CD4-positive, alpha-beta T cell (primary cell): ENCODE measurements around the gene LYPD4. TPM values are rescaled to one million over a fixed set of nuclear protein-coding genes. Genes with fewer than 3 reads are reported as not detected.

ENCODE experiments used
- ATAC-seq: fragments of 200-7000 bp; cut with Tn5 transposase; one replicate; pipeline ENCODE4 v1.10.0; 2022; ENCODE audit warnings: mild to moderate bottlenecking; ENCODE audit not compliant: poor library complexity
- CTCF ChIA-PET: fragments of 350-600 bp; sonication (Branson Sonifier 250); formaldehyde crosslinking; loops from one replicate; lab custom pipeline; 2021; ENCODE audit warnings: antibody characterized with exemption, inconsistent platforms; lab: Charles Lee
- POLR2A ChIA-PET: fragments of 350-600 bp; sonication (Branson Sonifier 250); formaldehyde crosslinking; loops from one replicate; lab custom pipeline; 2021; ENCODE audit warnings: antibody characterized with exemption, inconsistent platforms; lab: Charles Lee
- DNase-seq, 14 experiments: peaks; one replicate each; pipeline ENCODE4 v3.0.0-alpha.2; 2013 to 2020; ENCODE audit warnings: mixed read lengths in 2 of 14
- H3K27ac ChIP-seq, 2 donors: one replicate each; pipeline versions ENCODE4 v1.5.1 to v1.7.0; 2013; ENCODE audit warnings: low read length in 2 of 2, low read depth in 1 of 2, mild to moderate bottlenecking in 1 of 2
- H3K27me3 ChIP-seq, 2 experiments: 1 replicate in 1 of 2; 2 replicates in 1 of 2; pipeline versions ENCODE4 v1.6.1 to v1.7.0; 2013; ENCODE audit warnings: low read length in 2 of 2, control low read depth in 1 of 2, mild to moderate bottlenecking in 1 of 2, moderate library complexity in 1 of 2; ENCODE audit not compliant: insufficient read depth in 2 of 2, control insufficient read depth in 1 of 2
- H3K36me3 ChIP-seq: one replicate; pipeline ENCODE4 v1.6.1; 2013; ENCODE audit warnings: low read length, control low read depth; ENCODE audit not compliant: insufficient read depth
- H3K4me1 ChIP-seq: one replicate; pipeline ENCODE4 v1.6.1; 2013; ENCODE audit warnings: low read length, control low read depth; ENCODE audit not compliant: insufficient read depth
- H3K4me3 ChIP-seq: one replicate; pipeline ENCODE4 v1.5.1; 2013; ENCODE audit warnings: mild to moderate bottlenecking, low read length, moderate library complexity
- H3K9me3 ChIP-seq, 2 experiments: 1 replicate in 1 of 2; 2 replicates in 1 of 2; pipeline versions ENCODE4 v1.6.1 to v1.7.0; 2013; ENCODE audit warnings: low read length in 2 of 2, mild to moderate bottlenecking in 2 of 2, control low read depth in 1 of 2, moderate library complexity in 1 of 2; ENCODE audit not compliant: control insufficient read depth in 1 of 2, insufficient read depth in 1 of 2
- H3K27ac Mint-ChIP-seq: one replicate; pipeline ENCODE4 v1.8.0; 2020; ENCODE audit warnings: mixed read lengths
- H3K27me3 Mint-ChIP-seq: one replicate; pipeline ENCODE4 v1.8.0; 2021; ENCODE audit warnings: mixed read lengths
- H3K36me3 Mint-ChIP-seq: one replicate; pipeline ENCODE4 v1.8.0; 2021; ENCODE audit warnings: low read depth, mixed read lengths
- H3K4me1 Mint-ChIP-seq: one replicate; pipeline ENCODE4 v1.8.0; 2021; ENCODE audit warnings: low read depth, mixed read lengths
- H3K4me3 Mint-ChIP-seq: one replicate; pipeline ENCODE4 v1.8.0; 2020; ENCODE audit warnings: mild to moderate bottlenecking, mixed read lengths
- H3K9me3 Mint-ChIP-seq: one replicate; pipeline ENCODE4 v1.8.0; 2020; ENCODE audit warnings: mixed read lengths
- intact Hi-C, 2 experiments: fragments of 100-400 bp; cut with DNase I in 1 of 2; cut with micrococcal nuclease in 1 of 2; formaldehyde crosslinking; loops; one replicate each; pipeline versions ENCODE4 v1.15.1 to v1.9.0; 2023 to 2025; cut with DNase I, micrococcal nuclease
- total RNA-seq, 174 experiments: library from RNA in 2 of 174; stranded (reverse) in 2 of 174; gene quantifications; one replicate each; pipeline ENCODE4 v1.2.3 and lab custom pipeline; 2021 to 2026
- TF ChIP-seq, protein P1 (sequence below): fragments of 200-600 bp; IDR thresholded peaks from one replicate; pipeline ENCODE4 v1.8.0; 2022; ENCODE audit warnings: antibody characterized with exemption, mild to moderate bottlenecking

Gene LYPD4
- total RNA-seq, 2 experiments from 2014 or later: not detected

DNA sequence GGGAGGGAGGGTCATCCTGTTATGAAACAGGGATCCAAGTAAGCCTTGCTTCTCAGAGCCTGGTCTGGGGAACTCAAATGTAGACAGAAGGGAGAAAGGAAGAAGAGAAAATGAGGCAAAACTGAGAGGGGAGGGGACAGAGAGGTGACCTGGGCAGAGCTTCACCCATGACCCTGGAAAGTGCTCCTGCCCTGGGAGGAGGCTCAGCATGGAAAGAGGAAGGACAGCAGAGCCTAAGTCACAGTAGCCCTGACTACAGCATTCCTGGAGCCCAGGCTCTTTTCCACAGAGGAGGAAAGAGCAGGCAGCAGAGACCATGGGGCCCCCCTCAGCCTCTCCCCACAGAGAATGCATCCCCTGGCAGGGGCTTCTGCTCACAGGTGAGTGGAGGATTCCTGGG lies 48.1 kb downstream of the LYPD4 start, which contains the start of gene CEACAM3:
Gene CEACAM3, plus strand, starts transcription at position 226 of the 400 bp plus-strand sequence. Its CDS starts 91 bp downstream, at position 317.
- no peaks in the 10 kb centered on the region for H3K36me3 Mint-ChIP-seq
- no peak within 1 kb of the TSS for H3K4me3 Mint-ChIP-seq
- H3K4me1 Mint-ChIP-seq: no peaks in the 10 kb centered on the region
- CTCF ChIA-PET: no interaction called here
- no peak within 1 kb of the TSS for H3K27ac ChIP-seq
- no peaks in the 10 kb centered on the region for H3K9me3 Mint-ChIP-seq
- no peaks in the 10 kb centered on the region for H3K9me3 ChIP-seq
- H3K27me3 ChIP-seq: peaks cover 17 to 19% of the 10 kb centered on the region in 2 experiments
- POLR2A ChIA-PET: no interaction called here
- intact Hi-C loops: loop anchor here in 1 of 2 experiments (2.0 kb wide), 1 partner anchor 24 kb away; no protein-coding TSS in a partner anchor
- H3K4me3 ChIP-seq: no peak within 1 kb of the TSS
- TF ChIP-seq, protein P1, sequence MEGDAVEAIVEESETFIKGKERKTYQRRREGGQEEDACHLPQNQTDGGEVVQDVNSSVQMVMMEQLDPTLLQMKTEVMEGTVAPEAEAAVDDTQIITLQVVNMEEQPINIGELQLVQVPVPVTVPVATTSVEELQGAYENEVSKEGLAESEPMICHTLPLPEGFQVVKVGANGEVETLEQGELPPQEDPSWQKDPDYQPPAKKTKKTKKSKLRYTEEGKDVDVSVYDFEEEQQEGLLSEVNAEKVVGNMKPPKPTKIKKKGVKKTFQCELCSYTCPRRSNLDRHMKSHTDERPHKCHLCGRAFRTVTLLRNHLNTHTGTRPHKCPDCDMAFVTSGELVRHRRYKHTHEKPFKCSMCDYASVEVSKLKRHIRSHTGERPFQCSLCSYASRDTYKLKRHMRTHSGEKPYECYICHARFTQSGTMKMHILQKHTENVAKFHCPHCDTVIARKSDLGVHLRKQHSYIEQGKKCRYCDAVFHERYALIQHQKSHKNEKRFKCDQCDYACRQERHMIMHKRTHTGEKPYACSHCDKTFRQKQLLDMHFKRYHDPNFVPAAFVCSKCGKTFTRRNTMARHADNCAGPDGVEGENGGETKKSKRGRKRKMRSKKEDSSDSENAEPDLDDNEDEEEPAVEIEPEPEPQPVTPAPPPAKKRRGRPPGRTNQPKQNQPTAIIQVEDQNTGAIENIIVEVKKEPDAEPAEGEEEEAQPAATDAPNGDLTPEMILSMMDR: no peak
- peaks cover 30% of the 10 kb centered on the region for H3K27me3 Mint-ChIP-seq
- H3K4me1 ChIP-seq: no peaks in the 10 kb centered on the region
- no peak for DNase-seq
- no peaks in the 10 kb centered on the region for H3K36me3 ChIP-seq
- ATAC-seq: no peak
- H3K27ac Mint-ChIP-seq: no peak within 1 kb of the TSS

DNA sequence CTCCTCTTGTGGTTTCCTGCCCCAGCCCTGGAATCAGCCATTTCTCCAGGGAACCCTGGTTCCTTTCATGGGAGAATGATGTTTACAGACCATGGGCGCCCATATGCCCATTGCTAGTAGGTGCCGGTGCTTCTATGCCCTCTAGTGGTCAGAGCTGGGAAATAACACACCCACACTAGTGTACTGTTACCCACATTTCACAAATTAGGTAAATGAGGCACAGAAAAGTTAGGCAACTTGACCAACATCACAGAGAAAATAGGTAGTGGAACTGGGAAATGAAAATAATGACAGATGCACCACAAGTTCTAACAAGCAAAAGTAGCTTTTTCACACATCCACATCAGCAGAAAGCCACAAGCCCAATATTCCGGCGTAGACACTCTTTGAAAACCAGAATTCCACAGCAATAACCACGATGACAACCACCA lies 49.4 kb downstream of the LYPD4 start:
- H3K4me3 Mint-ChIP-seq: no peak overlapping the region
- no peaks in the 10 kb centered on the region for H3K36me3 Mint-ChIP-seq
- ChIA-PET CTCF (interaction anchor here (0.6 to 3.1 kb wide), 16 partner anchors 9 to 767 kb away, joined by 3 to 22 read pairs (median 4); partner anchors contain the start of gene RABAC1), POLR2A (interaction anchor here (0.6 to 0.9 kb wide), 3 partner anchors 9 to 605 kb away, joined by 3 read pairs; no protein-coding TSS in a partner anchor)
- ATAC-seq (peak; percentile 98), DNase-seq (peak; percentile 33 to 81 (median 51))
- Histone ChIP-seq H3K27me3 (peaks cover 18 to 19% of the 10 kb centered on the region in 2 experiments), H3K9me3 (no peaks in the 10 kb centered on the region), H3K27ac (no peak overlapping the region), H3K4me3 (no peak overlapping the region), H3K4me1 (no peaks in the 10 kb centered on the region), H3K36me3 (no peaks in the 10 kb centered on the region)
- intact Hi-C loops: no loop called here
- peaks cover 34% of the 10 kb centered on the region for H3K27me3 Mint-ChIP-seq
- no peaks in the 10 kb centered on the region for H3K4me1 Mint-ChIP-seq
- no peaks in the 10 kb centered on the region for H3K9me3 Mint-ChIP-seq
- H3K27ac Mint-ChIP-seq: no peak overlapping the region
- TF ChIP-seq, protein P1: peak; percentile 90

DNA sequence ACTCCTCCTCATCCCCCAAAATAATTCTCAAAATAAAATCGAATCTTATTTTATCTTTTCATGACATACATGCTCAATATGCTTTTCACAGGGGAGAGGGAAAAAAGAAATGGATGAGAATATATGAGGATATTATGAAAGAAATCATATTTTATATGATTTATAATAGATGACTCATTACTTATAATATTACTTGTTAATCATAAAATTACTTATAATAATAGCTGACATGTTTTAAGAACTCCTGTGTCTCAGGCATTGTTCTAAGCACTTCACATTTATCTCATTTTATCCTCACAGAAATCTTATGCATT lies 51.1 kb downstream of the LYPD4 start:
- no peaks in the 10 kb centered on the region for H3K9me3 ChIP-seq
- H3K36me3 ChIP-seq: no peaks in the 10 kb centered on the region
- H3K4me1 ChIP-seq: no peaks in the 10 kb centered on the region
- H3K4me3 ChIP-seq: no peak overlapping the region
- DNase-seq (no peak), ATAC-seq (no peak)
- Mint-ChIP-seq H3K9me3 (no peaks in the 10 kb centered on the region), H3K27ac (no peak overlapping the region), H3K36me3 (no peaks in the 10 kb centered on the region), H3K27me3 (peaks cover 39% of the 10 kb centered on the region), H3K4me3 (no peak overlapping the region), H3K4me1 (no peaks in the 10 kb centered on the region)
- TF ChIP-seq, protein P1: no peak
- intact Hi-C loops: loop anchor here (1.0 to 5.0 kb wide), 3 partner anchors 28 to 159 kb away; no protein-coding TSS in a partner anchor
- ChIA-PET CTCF (interaction anchor here (0.8 to 3.1 kb wide), 10 partner anchors 8 to 165 kb away, joined by 3 to 22 read pairs (median 5); partner anchors contain the start of gene RABAC1), POLR2A (interaction anchor here (1.0 kb wide), 2 partner anchors 28 to 66 kb away, joined by 3 to 6 read pairs; no protein-coding TSS in a partner anchor)
- H3K27ac ChIP-seq: no peak overlapping the region
- H3K27me3 ChIP-seq: peaks cover 18 to 19% of the 10 kb centered on the region in 2 experiments
